ENCODE measurements around the gene HRH3. TPM values are rescaled to one million over a fixed set of nuclear protein-coding genes. Genes with fewer than 3 reads are reported as not detected.

The HRH3 gene
- not detected in 2 replicates for total RNA-seq (2014; rRNA removed; shearing (Covaris generic); ENCODE audit: low replicate concordance)

DNA sequence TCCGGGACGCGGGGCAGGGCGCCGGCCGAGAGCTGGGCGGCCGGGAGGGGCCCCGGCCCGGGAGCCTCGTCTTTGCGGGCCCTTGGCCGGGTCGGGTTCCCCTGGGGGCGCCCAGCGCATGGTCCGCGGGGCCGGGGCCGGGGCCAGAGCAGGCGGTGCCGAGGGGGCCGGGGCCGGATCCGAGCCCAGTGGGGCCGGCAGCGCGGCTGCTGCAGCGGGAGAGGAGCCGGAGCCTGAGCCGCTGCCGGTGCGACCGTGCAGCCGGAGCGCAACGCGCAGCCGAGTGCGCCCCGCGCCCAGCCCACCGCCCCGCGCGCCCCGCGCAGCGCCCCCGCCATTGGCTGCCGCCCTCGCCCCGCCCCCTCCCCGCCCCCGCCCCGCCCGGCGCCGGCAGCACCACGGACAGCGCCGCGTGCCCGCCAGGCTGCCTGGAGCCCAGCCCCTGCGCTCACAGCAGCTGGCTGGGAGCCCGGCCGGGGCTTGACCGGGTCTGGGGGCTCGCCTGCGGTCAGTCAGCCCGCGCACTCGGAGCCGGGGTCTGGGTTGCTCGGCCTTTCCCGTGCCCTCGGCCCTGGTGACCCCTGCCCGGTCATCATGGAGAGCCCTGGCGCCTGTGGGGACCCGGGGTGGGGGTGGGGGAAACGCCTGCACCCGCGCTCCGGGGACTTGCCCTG lies at the start of gene HRH3:
Gene HRH3, minus strand, starts transcription at position 287 of the 674 bp plus-strand sequence. CDS start 308 bp downstream, outside the sequence.
- Histone ChIP-seq H3K27ac (ENCODE audit: low read length) (no peak within 1 kb of the TSS), H4K20me1 (ENCODE audit: insufficient read depth, low read depth, low read length) (peaks cover 34% of the 10 kb centered on the region), H3K4me1 (ENCODE audit: low read length) (peaks cover 24% of the 10 kb centered on the region), H3K4me2 (ENCODE audit: low read depth, low read length, poor library complexity, severe bottlenecking) (no peak within 1 kb of the TSS), H3K79me2 (ENCODE audit: low read length) (no peaks in the 10 kb centered on the region), H3K9me3 (ENCODE audit: low read length) (no peaks in the 10 kb centered on the region), H3K9me2 (replicated peaks; ENCODE audit: insufficient read depth, low read length) (no peaks in the 10 kb centered on the region), H3K9ac (ENCODE audit: low read length) (no peak within 1 kb of the TSS), H3K36me3 (ENCODE audit: insufficient read depth, low read length) (no peaks in the 10 kb centered on the region), H3K4me3 (ENCODE audit: low read length) (no peak within 1 kb of the TSS), H2AFZ (ENCODE audit: low read length) (no peak within 1 kb of the TSS), H3K27me3 (ENCODE audit: low read length) (no peaks in the 10 kb centered on the region)
- peak; percentile 81 for DNase-seq

DNA sequence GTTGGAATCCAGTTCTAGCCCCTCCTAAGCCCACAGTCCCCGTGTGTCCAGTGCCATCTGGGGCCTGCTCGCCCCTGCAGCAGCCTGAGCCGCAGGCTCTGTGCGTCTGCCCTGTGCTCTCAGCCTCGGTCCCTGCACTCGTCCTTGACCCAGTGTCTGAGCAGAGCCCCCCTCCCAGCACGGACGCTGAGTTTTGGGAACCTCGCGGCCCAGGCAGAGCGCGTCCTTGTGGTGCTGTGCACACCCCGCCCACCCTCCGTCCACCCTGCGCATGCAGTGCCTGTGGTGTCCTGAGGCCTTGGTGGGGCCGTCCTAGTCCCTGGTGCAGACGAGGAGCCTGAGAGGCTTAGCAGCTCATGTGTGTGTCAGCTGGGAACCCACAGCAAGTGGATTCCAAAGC lies 49.8 kb upstream of the HRH3 start:
- DNase-seq: no peak
- H4K20me1 ChIP-seq (ENCODE audit: insufficient read depth, low read depth, low read length): no peaks in the 10 kb centered on the region
- H3K36me3 ChIP-seq (ENCODE audit: insufficient read depth, low read length): peaks cover under 1% of the 10 kb centered on the region; the same call in 1 of the 2 replicates

DNA sequence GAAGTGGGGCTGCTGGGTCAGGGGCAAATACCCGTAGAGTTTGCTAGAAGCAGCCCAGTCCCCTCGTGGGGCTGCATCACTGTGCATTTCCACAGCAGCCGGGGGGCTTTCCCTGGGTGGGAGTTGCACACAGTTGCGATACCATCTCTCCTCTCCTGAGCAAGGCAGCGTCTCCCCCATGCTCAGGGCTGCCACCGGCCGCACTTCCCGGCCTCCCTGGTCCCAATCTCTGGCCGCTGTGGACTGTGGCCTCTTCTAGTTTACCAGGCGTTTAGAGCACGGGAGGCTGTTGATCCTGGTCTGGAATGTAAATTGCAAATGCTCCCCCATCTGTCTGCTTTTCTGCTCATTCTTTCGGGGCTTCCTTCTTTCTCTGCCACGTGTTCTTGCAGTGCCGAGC lies 49.3 kb upstream of the HRH3 start:
- H3K4me3 ChIP-seq (ENCODE audit: low read length): no peak overlapping the region
- H3K4me1 ChIP-seq (ENCODE audit: low read length): peaks cover 10% of the 10 kb centered on the region
- no peak overlapping the region for H3K4me2 ChIP-seq (ENCODE audit: low read depth, low read length, poor library complexity, severe bottlenecking)
- no peak for DNase-seq
- no peaks in the 10 kb centered on the region for H3K9me2 ChIP-seq (replicated peaks; ENCODE audit: insufficient read depth, low read length)
- H3K36me3 ChIP-seq (ENCODE audit: insufficient read depth, low read length): peaks cover 4% of the 10 kb centered on the region; the same call in 1 of the 2 replicates
- H2AFZ ChIP-seq (ENCODE audit: low read length): no peak overlapping the region
- H3K27me3 ChIP-seq (ENCODE audit: low read length): no peaks in the 10 kb centered on the region
- H3K9me3 ChIP-seq (ENCODE audit: low read length): no peaks in the 10 kb centered on the region
- H4K20me1 ChIP-seq (ENCODE audit: insufficient read depth, low read depth, low read length): no peaks in the 10 kb centered on the region
- no peak overlapping the region for H3K9ac ChIP-seq (ENCODE audit: low read length)
- no peaks in the 10 kb centered on the region for H3K79me2 ChIP-seq (ENCODE audit: low read length)
- no peak overlapping the region for H3K27ac ChIP-seq (ENCODE audit: low read length)

More for the DNA sequence above, 49.8 kb upstream of the HRH3 start:
- no peaks in the 10 kb centered on the region for H3K27me3 ChIP-seq (ENCODE audit: low read length)
- H3K9ac ChIP-seq (ENCODE audit: low read length): no peak overlapping the region
- H3K4me1 ChIP-seq (ENCODE audit: low read length): peaks cover 15% of the 10 kb centered on the region
- no peaks in the 10 kb centered on the region for H3K9me2 ChIP-seq (replicated peaks; ENCODE audit: insufficient read depth, low read length)
- H3K9me3 ChIP-seq (ENCODE audit: low read length): no peaks in the 10 kb centered on the region
- H2AFZ ChIP-seq (ENCODE audit: low read length): no peak overlapping the region
- H3K27ac ChIP-seq (ENCODE audit: low read length): no peak overlapping the region
- no peaks in the 10 kb centered on the region for H3K79me2 ChIP-seq (ENCODE audit: low read length)
- H3K4me3 ChIP-seq (ENCODE audit: low read length): no peak overlapping the region
- H3K4me2 ChIP-seq (ENCODE audit: low read depth, low read length, poor library complexity, severe bottlenecking): no peak overlapping the region

DNA sequence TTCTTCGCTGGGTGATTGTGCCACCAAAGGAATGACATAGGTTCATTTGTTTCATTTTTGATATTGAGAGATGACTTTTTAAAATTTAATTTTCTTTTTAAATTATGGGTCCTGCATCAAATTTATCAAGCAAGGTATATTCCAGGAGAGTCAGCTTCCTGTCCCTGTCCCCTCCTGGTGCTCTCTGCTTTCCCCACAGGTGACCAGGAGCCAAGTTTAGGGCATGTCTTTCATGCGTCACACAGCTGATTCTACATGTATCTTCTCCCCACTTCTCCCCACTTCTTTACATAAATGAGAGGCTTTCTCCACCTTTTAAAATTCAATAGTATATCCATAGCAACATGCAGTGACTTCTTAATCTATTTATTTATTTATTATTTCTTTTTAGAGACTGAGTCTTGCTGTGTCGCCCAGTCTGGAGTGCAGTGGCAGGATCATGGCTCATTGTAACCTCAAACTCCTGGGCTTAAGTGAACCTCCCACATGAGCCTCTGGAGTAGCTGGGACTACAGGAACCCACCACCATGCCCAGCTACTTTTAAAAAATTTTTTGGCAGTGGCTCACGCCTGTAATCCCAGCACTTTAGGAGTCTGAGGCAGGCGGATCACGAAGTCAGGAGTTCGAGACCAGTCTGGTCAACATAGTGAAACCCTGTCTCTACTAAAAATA lies 48.3 kb upstream of the HRH3 start:
- Histone ChIP-seq H3K27ac (ENCODE audit: low read length) (no peak overlapping the region), H2AFZ (ENCODE audit: low read length) (no peak overlapping the region), H3K4me2 (ENCODE audit: low read depth, low read length, poor library complexity, severe bottlenecking) (no peak overlapping the region), H3K79me2 (ENCODE audit: low read length) (no peaks in the 10 kb centered on the region), H3K36me3 (ENCODE audit: insufficient read depth, low read length) (peaks cover 4% of the 10 kb centered on the region; the same call in 1 of the 2 replicates), H3K4me3 (ENCODE audit: low read length) (no peak overlapping the region), H3K9me2 (replicated peaks; ENCODE audit: insufficient read depth, low read length) (no peaks in the 10 kb centered on the region), H3K9me3 (ENCODE audit: low read length) (no peaks in the 10 kb centered on the region), H4K20me1 (ENCODE audit: insufficient read depth, low read depth, low read length) (no peaks in the 10 kb centered on the region), H3K4me1 (ENCODE audit: low read length) (peaks cover under 1% of the 10 kb centered on the region; the same call in 1 of the 2 replicates), H3K27me3 (ENCODE audit: low read length) (no peaks in the 10 kb centered on the region), H3K9ac (ENCODE audit: low read length) (no peak overlapping the region)
- DNase-seq: no peak

DNA sequence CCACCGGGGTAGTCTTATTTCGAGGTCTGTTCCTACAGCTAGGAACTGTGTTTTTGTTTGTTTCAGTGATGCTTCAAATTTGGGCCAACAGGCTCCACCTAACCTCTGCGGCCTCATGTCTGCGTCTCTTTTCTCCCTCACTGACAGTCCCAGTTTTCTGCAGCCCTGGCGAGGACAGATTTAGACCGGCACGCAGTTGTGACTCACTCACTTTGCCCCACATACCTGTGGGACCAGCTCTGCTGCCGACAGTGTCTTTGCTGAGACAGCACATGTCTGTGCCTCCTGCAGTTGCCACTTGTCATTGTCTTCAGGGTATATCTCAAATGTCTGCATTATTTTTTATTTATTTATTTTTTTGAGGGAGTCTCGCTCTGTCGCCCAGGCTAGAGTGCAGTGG lies 47.5 kb upstream of the HRH3 start:
- Histone ChIP-seq H3K4me1 (ENCODE audit: low read length) (no peaks in the 10 kb centered on the region), H3K9me3 (ENCODE audit: low read length) (no peaks in the 10 kb centered on the region), H4K20me1 (ENCODE audit: insufficient read depth, low read depth, low read length) (no peaks in the 10 kb centered on the region), H3K9ac (ENCODE audit: low read length) (no peak overlapping the region), H3K36me3 (ENCODE audit: insufficient read depth, low read length) (peaks cover 4% of the 10 kb centered on the region; the same call in 1 of the 2 replicates), H3K4me2 (ENCODE audit: low read depth, low read length, poor library complexity, severe bottlenecking) (no peak overlapping the region), H3K4me3 (ENCODE audit: low read length) (no peak overlapping the region), H2AFZ (ENCODE audit: low read length) (no peak overlapping the region), H3K27ac (ENCODE audit: low read length) (no peak overlapping the region), H3K27me3 (ENCODE audit: low read length) (no peaks in the 10 kb centered on the region), H3K79me2 (ENCODE audit: low read length) (no peaks in the 10 kb centered on the region), H3K9me2 (replicated peaks; ENCODE audit: insufficient read depth, low read length) (no peaks in the 10 kb centered on the region)
- no peak for DNase-seq

DNA sequence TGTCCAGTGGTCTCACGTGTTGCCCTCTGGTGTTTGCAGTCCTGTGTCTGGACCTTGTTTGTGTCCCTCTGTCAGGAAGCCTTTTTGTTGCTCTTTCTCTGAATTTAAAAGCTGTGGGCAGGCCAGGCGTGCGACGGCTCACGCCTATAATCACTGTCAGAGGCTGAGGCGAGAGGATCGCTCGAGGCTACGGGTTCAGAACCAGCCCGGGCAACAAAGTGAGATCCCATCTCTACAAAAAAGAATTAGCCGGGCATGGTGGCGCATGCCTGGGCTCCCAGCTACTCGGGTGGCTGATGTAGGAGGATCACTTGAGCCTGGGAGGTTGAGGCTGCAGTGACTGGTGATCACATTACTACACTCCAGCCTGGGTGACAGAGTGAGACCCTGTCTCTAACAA lies 46.8 kb upstream of the HRH3 start:
- Histone ChIP-seq H4K20me1 (ENCODE audit: insufficient read depth, low read depth, low read length) (no peaks in the 10 kb centered on the region), H2AFZ (ENCODE audit: low read length) (no peak overlapping the region), H3K79me2 (ENCODE audit: low read length) (no peaks in the 10 kb centered on the region), H3K9ac (ENCODE audit: low read length) (no peak overlapping the region), H3K9me2 (replicated peaks; ENCODE audit: insufficient read depth, low read length) (no peaks in the 10 kb centered on the region), H3K9me3 (ENCODE audit: low read length) (no peaks in the 10 kb centered on the region), H3K27me3 (ENCODE audit: low read length) (no peaks in the 10 kb centered on the region), H3K4me3 (ENCODE audit: low read length) (no peak overlapping the region), H3K4me1 (ENCODE audit: low read length) (no peaks in the 10 kb centered on the region), H3K36me3 (ENCODE audit: insufficient read depth, low read length) (peaks cover 4% of the 10 kb centered on the region; the same call in 1 of the 2 replicates), H3K4me2 (ENCODE audit: low read depth, low read length, poor library complexity, severe bottlenecking) (no peak overlapping the region), H3K27ac (ENCODE audit: low read length) (no peak overlapping the region)
- DNase-seq: no peak

DNA sequence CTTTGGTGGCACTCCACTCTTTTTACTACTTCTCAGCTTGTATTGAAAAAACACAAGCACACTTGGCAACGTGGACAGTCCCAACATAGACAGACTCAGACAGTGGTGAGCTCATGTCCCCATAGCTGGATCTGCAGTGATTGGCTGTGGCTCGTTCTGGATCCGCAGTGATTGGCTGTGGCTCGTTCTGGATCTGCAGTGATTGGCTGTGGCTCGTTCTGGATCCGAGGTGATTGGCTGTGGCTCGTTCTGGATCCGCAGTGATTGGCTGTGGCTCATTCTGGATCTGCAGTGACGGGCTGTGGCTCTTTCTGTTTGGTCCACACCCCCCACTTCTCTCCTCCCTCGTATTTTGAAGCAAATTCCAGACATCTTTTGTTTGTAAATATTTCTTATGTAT lies 46.3 kb upstream of the HRH3 start:
- DNase-seq: peak; percentile 73
- no peaks in the 10 kb centered on the region for H3K4me1 ChIP-seq (ENCODE audit: low read length)
- H3K27ac ChIP-seq (ENCODE audit: low read length): no peak overlapping the region
- no peak overlapping the region for H3K9ac ChIP-seq (ENCODE audit: low read length)
- H2AFZ ChIP-seq (ENCODE audit: low read length): no peak overlapping the region
- no peaks in the 10 kb centered on the region for H3K27me3 ChIP-seq (ENCODE audit: low read length)
- H3K79me2 ChIP-seq (ENCODE audit: low read length): no peaks in the 10 kb centered on the region
- H3K9me2 ChIP-seq (replicated peaks; ENCODE audit: insufficient read depth, low read length): no peaks in the 10 kb centered on the region
- H3K9me3 ChIP-seq (ENCODE audit: low read length): no peaks in the 10 kb centered on the region
- no peak overlapping the region for H3K4me3 ChIP-seq (ENCODE audit: low read length)
- no peaks in the 10 kb centered on the region for H4K20me1 ChIP-seq (ENCODE audit: insufficient read depth, low read depth, low read length)
- no peak overlapping the region for H3K4me2 ChIP-seq (ENCODE audit: low read depth, low read length, poor library complexity, severe bottlenecking)
- H3K36me3 ChIP-seq (ENCODE audit: insufficient read depth, low read length): peaks cover 4% of the 10 kb centered on the region; the same call in 1 of the 2 replicates

DNA sequence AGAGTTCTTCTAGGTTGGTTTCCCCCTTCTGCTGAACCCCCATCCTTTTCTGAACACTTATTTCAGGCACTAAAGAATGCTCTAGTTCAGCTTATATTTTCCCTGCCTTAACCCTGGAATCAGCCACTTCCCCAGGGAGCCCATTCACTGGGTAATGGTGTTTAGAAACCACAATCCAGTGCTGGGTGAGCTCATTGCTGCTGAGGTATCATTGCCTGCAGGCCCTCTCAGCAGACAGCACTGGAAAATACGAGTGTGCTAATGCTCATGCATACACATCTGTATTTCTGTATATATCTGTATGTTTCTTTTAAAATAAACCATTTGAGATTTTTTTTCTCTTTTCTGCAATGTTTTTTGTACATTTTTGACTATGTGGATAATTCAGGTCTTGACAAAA lies 45.3 kb upstream of the HRH3 start:
- no peak overlapping the region for H3K27ac ChIP-seq (ENCODE audit: low read length)
- H3K9ac ChIP-seq (ENCODE audit: low read length): no peak overlapping the region
- no peaks in the 10 kb centered on the region for H3K4me1 ChIP-seq (ENCODE audit: low read length)
- no peaks in the 10 kb centered on the region for H3K79me2 ChIP-seq (ENCODE audit: low read length)
- H3K4me3 ChIP-seq (ENCODE audit: low read length): no peak overlapping the region
- peaks cover 4% of the 10 kb centered on the region; the same call in 1 of the 2 replicates for H3K36me3 ChIP-seq (ENCODE audit: insufficient read depth, low read length)
- H3K4me2 ChIP-seq (ENCODE audit: low read depth, low read length, poor library complexity, severe bottlenecking): no peak overlapping the region
- DNase-seq: no peak
- H3K27me3 ChIP-seq (ENCODE audit: low read length): no peaks in the 10 kb centered on the region
- no peak overlapping the region for H2AFZ ChIP-seq (ENCODE audit: low read length)
- H3K9me3 ChIP-seq (ENCODE audit: low read length): no peaks in the 10 kb centered on the region
- H4K20me1 ChIP-seq (ENCODE audit: insufficient read depth, low read depth, low read length): no peaks in the 10 kb centered on the region
- no peaks in the 10 kb centered on the region for H3K9me2 ChIP-seq (replicated peaks; ENCODE audit: insufficient read depth, low read length)

Data from Karpas-422 (cell line).